ENCODE measurements around the gene SEMA4A.
"Not testable (repeated sequence)": the region's sequence is repeated elsewhere in the genome, so short reads cannot be mapped to it uniquely, and the experiment has no call there.

Gene SEMA4A

GRCh38 chr1:156114919-156115513, 38.4 kb upstream of the SEMA4A start:
- H3K4me3 Mint-ChIP-seq: peak overlapping the region; percentile 83
- H3K27ac Mint-ChIP-seq: peak overlapping the region; percentile 62
- H3K27me3 Mint-ChIP-seq (ENCODE audit: low read depth): peaks cover 65% of the 10 kb centered on the region
- peaks cover 22% of the 10 kb centered on the region for H3K4me1 Mint-ChIP-seq (ENCODE audit: low read depth)
- H3K36me3 Mint-ChIP-seq (ENCODE audit: low read depth): no peaks in the 10 kb centered on the region
- no peaks in the 10 kb centered on the region for H3K9me3 Mint-ChIP-seq

- H3K36me3 Mint-ChIP-seq (ENCODE audit: low read depth): no peaks in the 10 kb centered on the region
- peaks cover 26% of the 10 kb centered on the region for H3K4me1 Mint-ChIP-seq (ENCODE audit: low read depth)
- H3K9me3 Mint-ChIP-seq: no peaks in the 10 kb centered on the region
- peaks cover 61% of the 10 kb centered on the region for H3K27me3 Mint-ChIP-seq (ENCODE audit: low read depth)
- H3K4me3 Mint-ChIP-seq: peak overlapping the region; percentile 83
- peak overlapping the region; percentile 62 for H3K27ac Mint-ChIP-seq
Observed at GRCh38 chr1:156115514-156116374, 37.6 kb upstream of the SEMA4A start.

DNA sequence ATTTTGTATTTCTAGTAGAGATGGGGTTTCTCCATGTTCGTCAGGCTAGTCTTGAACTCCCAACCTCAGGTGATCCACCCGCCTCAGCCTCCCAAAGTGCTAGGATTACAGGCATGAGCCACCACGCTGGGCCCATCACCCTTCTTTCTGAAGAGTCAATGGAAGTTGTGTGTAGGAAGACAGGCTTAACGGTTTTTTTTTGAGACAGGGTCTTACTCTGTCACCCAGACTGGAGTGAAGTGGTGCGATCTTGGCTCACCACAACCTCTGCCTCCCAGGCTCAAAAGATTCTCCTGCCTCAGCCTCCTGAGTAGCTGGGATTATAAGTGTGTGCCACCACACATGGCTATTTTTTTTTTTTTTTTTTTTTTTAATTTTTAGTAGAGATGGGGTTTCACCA, 36.7 kb upstream of the SEMA4A start:
- Mint-ChIP-seq H3K4me1 (ENCODE audit: low read depth) (peaks cover 26% of the 10 kb centered on the region), H3K4me3 (peak overlapping the region; percentile 83), H3K27me3 (ENCODE audit: low read depth) (peaks cover 56% of the 10 kb centered on the region)
- H3K9me3 Mint-ChIP-seq; H3K36me3 Mint-ChIP-seq (ENCODE audit: low read depth); H3K27ac Mint-ChIP-seq: not testable (repeated sequence)

DNA sequence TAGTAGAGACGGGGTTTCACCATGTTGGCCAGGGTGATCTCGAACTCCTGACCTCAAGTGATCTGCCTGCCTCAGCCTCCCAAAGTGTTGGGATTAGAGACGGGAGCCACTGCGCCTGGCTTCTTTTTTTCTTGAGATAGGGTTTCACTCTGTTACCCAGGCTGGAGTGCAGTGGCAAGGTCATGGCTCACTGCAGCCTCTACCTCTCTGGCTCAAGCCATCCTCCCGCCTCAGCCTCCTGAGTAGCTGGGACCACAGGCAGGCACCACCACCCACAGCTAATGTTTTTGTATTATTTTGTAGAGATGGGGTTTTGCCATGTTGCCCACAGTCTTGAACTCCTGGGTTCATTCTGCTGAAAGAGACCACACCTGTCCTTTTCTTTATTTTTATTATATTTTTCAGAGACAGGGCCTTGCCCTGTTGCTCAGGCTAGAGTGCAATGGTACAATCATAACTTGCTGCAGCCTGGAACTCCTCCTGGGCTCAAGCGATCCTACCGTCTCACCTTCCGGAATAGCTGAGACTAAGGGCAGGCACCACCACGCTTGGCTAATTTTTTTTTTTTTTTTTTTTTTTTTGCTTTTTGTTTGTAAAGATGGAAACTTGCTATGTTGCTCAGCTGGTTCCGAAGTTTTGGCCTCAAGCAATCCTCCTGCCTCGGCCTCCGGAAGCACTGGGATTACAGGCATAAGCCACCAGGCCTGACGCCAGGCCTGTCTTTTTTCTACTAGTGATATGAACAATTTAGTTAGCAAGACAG, 35.8 kb upstream of the SEMA4A start:
- Mint-ChIP-seq H3K27me3 (ENCODE audit: low read depth) (peaks cover 52% of the 10 kb centered on the region), H3K4me3 (no peak overlapping the region), H3K9me3 (no peaks in the 10 kb centered on the region), H3K27ac (no peak overlapping the region), H3K4me1 (ENCODE audit: low read depth) (peaks cover 28% of the 10 kb centered on the region), H3K36me3 (ENCODE audit: low read depth) (no peaks in the 10 kb centered on the region)

GRCh38 chr1:156118177-156118868, 35.1 kb upstream of the SEMA4A start:
- Mint-ChIP-seq H3K9me3 (no peaks in the 10 kb centered on the region), H3K4me3 (no peak overlapping the region), H3K36me3 (ENCODE audit: low read depth) (no peaks in the 10 kb centered on the region), H3K27me3 (ENCODE audit: low read depth) (peaks cover 52% of the 10 kb centered on the region), H3K27ac (no peak overlapping the region), H3K4me1 (ENCODE audit: low read depth) (peaks cover 30% of the 10 kb centered on the region)

DNA sequence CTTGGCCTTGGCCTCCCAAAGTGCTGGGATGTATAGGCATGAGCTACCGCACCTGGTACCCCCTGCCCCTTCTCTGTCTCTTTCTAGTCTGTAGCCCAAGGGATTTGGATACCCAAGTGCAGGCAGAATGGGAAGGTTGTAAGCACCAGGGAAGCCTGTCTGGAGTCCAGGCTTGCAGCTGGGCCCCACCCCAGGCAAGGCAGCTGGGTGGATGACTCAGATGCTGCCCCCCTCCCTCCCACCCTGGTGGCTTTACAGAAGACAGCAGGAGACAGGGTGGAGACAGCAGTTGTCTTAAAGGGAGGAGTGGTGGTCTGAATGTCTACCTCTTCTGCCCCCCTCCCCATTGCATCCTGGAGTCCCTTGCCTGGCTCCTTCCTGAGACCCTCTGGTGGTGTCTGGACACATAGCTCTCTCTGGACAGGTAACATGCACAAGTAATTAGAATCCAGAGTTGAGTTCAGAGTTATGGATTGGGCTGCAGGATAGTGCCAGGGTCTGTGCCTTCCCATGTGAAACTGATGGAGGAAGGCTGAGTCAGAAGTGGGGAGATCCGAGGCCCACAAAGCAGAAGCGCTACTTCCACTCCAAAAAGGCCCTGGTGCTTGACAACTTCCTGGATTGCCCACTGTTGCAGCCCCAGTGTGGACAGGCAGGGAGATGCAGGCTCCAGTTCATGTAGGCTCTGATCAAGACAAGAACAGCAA, 33.7 kb upstream of the SEMA4A start:
- H3K4me3 Mint-ChIP-seq: no peak overlapping the region
- H3K4me1 Mint-ChIP-seq (ENCODE audit: low read depth): peaks cover 36% of the 10 kb centered on the region
- H3K27me3 Mint-ChIP-seq (ENCODE audit: low read depth): peaks cover 44% of the 10 kb centered on the region
- H3K36me3 Mint-ChIP-seq (ENCODE audit: low read depth): no peaks in the 10 kb centered on the region
- H3K27ac Mint-ChIP-seq: no peak overlapping the region
- H3K9me3 Mint-ChIP-seq: no peaks in the 10 kb centered on the region

GRCh38 chr1:156120318-156120717, 33.1 kb upstream of the SEMA4A start:
- peaks cover 38% of the 10 kb centered on the region for H3K27me3 Mint-ChIP-seq (ENCODE audit: low read depth)
- H3K27ac Mint-ChIP-seq: no peak overlapping the region
- no peaks in the 10 kb centered on the region for H3K36me3 Mint-ChIP-seq (ENCODE audit: low read depth)
- no peak overlapping the region for H3K4me3 Mint-ChIP-seq
- peaks cover 37% of the 10 kb centered on the region for H3K4me1 Mint-ChIP-seq (ENCODE audit: low read depth)
- H3K9me3 Mint-ChIP-seq: no peaks in the 10 kb centered on the region

DNA sequence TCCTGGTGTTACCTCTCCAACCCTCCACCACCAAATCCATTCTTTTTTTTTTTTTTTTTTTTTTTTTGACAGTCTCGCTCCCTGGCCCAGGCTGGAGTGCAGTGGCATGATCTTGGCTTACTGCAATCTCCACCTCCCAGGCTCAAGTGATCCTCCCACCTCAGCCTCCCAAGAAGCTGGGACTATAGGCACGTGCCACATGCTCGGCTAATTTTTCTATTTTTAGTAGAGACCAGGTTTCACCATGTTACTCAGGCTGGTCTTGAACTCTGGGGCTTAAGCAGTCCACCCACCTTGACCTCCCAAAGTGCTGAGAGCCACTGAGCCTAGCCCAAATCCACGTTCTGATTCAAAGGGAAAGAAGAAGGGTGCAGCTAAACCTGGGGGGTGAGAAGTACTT, 32.4 kb upstream of the SEMA4A start:
- peaks cover 34% of the 10 kb centered on the region for H3K27me3 Mint-ChIP-seq (ENCODE audit: low read depth)
- H3K4me3 Mint-ChIP-seq; H3K9me3 Mint-ChIP-seq; H3K36me3 Mint-ChIP-seq (ENCODE audit: low read depth); H3K27ac Mint-ChIP-seq: not testable (repeated sequence)
- H3K4me1 Mint-ChIP-seq (ENCODE audit: low read depth): peaks cover 34% of the 10 kb centered on the region

GRCh38 chr1:156121457-156121856, 31.9 kb upstream of the SEMA4A start:
- Mint-ChIP-seq H3K36me3 (ENCODE audit: low read depth) (no peaks in the 10 kb centered on the region), H3K27ac (no peak overlapping the region), H3K4me3 (no peak overlapping the region), H3K4me1 (ENCODE audit: low read depth) (peaks cover 34% of the 10 kb centered on the region), H3K27me3 (ENCODE audit: low read depth) (peaks cover 29% of the 10 kb centered on the region), H3K9me3 (no peaks in the 10 kb centered on the region)

DNA sequence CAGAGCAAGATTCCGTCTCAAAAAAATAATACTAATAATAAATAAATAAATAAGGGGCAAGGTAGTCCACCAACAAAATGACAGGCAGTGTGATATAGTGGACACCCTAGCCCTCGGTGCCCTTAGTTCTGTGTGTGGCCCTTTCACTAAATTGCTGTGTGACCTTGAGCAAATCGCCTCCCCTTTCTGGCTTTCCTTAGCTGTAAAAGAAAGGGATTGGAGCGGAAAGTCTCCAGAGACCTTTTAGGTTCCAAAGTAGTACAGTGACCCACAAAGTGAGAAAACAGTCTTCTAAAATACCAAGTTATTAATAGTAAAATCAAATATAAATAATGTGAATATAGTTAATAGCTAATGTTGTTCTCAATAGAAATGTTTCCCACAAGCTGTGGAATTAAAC, 31.3 kb upstream of the SEMA4A start:
- peaks cover 26% of the 10 kb centered on the region for H3K27me3 Mint-ChIP-seq (ENCODE audit: low read depth)
- peaks cover 38% of the 10 kb centered on the region for H3K4me1 Mint-ChIP-seq (ENCODE audit: low read depth)
- no peak overlapping the region for H3K4me3 Mint-ChIP-seq
- no peaks in the 10 kb centered on the region for H3K36me3 Mint-ChIP-seq (ENCODE audit: low read depth)
- no peak overlapping the region for H3K27ac Mint-ChIP-seq
- no peaks in the 10 kb centered on the region for H3K9me3 Mint-ChIP-seq

DNA sequence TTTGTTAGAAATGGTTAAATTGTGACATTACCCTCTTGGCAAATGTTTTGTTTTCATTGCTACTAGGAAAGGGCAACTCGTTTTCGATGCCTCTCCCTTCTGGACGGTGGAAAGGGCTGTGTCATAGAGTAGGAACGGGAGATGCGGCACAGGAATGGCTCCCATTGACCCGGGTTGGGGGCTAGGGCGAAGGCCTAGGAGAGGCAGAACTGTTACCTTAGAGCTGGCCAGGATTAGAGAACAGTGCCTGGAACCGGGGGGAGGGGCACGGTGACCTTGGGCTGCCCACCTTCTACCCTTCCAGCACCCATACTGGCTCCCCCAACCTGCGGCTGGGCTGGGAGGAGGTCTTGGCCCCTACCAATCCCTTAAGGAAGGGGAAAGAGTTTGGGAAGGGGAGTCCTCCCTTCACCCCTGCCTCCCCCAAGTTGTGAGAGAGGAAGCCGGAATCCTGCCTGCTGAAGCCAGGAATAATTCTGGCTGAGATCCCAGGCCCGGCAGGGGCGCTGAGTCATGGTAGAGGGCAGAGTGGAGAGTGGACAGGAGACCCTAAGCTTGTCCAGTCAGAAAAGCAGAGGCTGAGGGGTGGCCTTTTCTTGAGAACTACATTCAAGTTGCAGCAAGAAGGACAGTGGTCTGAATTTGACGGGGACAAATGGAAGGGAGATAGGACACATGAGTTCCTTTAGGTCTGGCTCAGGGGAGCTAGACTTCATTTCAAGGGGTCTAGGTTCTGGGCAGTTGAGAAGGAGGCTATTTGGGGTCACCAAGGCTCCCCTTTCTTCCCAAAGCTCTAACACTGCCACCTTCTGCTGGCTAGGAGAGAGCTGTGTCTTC, 30.6 kb upstream of the SEMA4A start:
- Mint-ChIP-seq H3K4me3 (no peak overlapping the region), H3K4me1 (ENCODE audit: low read depth) (peaks cover 43% of the 10 kb centered on the region), H3K9me3 (no peaks in the 10 kb centered on the region), H3K36me3 (ENCODE audit: low read depth) (no peaks in the 10 kb centered on the region), H3K27ac (peak overlapping the region; percentile 47), H3K27me3 (ENCODE audit: low read depth) (peaks cover 24% of the 10 kb centered on the region)

DNA sequence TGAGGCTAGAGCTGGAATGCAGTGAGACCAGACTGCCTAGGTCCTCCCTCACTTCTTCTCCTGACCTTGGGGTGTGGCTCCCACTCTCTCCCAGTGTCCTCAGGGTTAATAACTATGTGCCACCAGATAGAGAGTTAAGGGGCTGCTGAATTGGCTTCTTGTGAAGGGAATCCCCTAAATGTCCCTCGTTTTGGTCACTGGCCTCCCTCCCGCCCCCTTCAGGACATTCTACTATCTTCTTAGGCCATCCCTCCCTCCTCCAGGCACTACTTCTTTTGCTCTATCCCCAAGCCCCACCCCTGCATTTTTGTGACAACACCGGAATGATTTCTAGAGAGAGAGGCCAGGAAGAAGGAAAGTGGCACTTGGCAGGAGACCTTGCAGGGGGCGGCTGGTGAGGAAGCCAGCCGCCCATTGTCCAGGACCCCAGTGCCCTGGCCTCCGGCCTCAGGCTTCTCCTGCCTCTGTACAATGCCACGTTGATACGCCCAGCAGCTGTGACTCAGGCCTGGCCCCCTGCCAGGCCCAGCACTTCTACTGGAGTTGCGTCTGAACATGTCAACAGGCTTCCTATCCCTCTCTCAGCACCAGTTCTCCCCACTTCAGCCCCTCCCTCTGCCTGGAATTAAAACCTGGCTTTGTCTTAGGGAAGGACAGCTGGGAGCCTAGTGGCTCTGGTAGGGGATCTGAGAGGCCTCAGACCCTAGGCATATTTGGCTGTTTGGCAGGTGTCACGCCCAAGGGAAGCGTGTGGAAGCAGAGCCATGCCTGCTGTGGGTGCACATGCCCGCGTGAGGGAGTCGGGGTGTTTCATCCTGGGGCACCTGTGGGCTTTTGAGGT, 29.8 kb upstream of the SEMA4A start:
- peak overlapping the region; percentile 52 for H3K27ac Mint-ChIP-seq
- H3K9me3 Mint-ChIP-seq: no peaks in the 10 kb centered on the region
- peaks cover 18% of the 10 kb centered on the region for H3K27me3 Mint-ChIP-seq (ENCODE audit: low read depth)
- H3K4me1 Mint-ChIP-seq (ENCODE audit: low read depth): peaks cover 49% of the 10 kb centered on the region
- no peaks in the 10 kb centered on the region for H3K36me3 Mint-ChIP-seq (ENCODE audit: low read depth)
- no peak overlapping the region for H3K4me3 Mint-ChIP-seq

All from T-helper 1 cell treated with Interleukin-12 subunit alpha and Interleukin-12 subunit beta and Interleukin-4 antibody, amounts not matched to agents 30 μg/mL and 1 μg/mL, for 36 hours (primary cell).